HEK293T (cell line): Measurements from ENCODE around the gene CDK5RAP2.

Experiments
- BHLHE40 ChIP-seq: fragments of 450-650 bp; IDR thresholded peaks from 2 replicates; pipeline ENCODE4 v1.6.1; 2016; ENCODE audit warnings: mild to moderate bottlenecking, moderate library complexity, borderline replicate concordance
- CTBP1 ChIP-seq: fragments of 450-650 bp; IDR thresholded peaks from 2 replicates; pipeline ENCODE4 v1.6.1; 2016; ENCODE audit warnings: borderline replicate concordance
- ELF4 ChIP-seq: fragments of 450-650 bp; IDR thresholded peaks from 2 replicates; pipeline ENCODE4 v1.6.1; 2017; ENCODE audit warnings: antibody characterized with exemption
- FOXA1 ChIP-seq: fragments of 450-650 bp; IDR thresholded peaks from 2 replicates; pipeline ENCODE4 v1.6.1; 2016; ENCODE audit warnings: mild to moderate bottlenecking
- ZNF384 ChIP-seq: fragments of 450-650 bp; IDR thresholded peaks from 2 replicates; pipeline ENCODE4 v1.6.1; 2016

DNA sequence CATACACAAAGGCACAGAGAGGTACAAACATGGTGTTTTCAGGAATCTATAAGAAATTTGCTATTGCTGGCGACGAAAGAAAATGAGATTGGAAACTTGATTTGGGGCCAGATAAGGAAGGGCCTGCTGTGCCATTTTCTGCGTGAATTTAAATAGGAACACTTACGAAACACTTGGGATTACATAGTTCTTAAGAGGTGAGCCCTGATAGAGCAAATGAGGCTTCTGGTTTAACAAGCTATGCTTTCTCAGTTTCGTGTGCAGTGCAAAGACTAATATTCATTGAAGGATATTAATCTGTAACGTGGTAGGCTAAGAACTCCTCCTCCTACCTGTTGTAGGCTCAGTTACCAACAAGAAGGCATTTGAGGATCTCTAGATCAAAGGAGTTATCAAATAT is 93.1 kb downstream of the CDK5RAP2 start:
- TF ChIP-seq BHLHE40 (no peak), ZNF384 (no peak), CTBP1 (no peak), FOXA1 (no peak), ELF4 (no peak)
